ENCODE measurements around the gene TEX11. TPM values are rescaled to one million over a fixed set of nuclear protein-coding genes. Genes with fewer than 3 reads are reported as not detected.
"Not testable (repeated sequence)": the region's sequence is repeated elsewhere in the genome, so short reads cannot be mapped to it uniquely, and the experiment has no call there.

TEX11 gene
- total and polyA plus RNA-seq, 9 donors: not detected

- no peak for DNase-seq
- 61 to 71% (median 65%) methylated on average over 2 of the region's 2 CpGs for WGBS, 3 donors
- Histone ChIP-seq H3K27ac (no peak overlapping the region), H3K4me1 (ENCODE audit: insufficient read depth) (no peaks in the 10 kb centered on the region), H3K27me3 (no peaks in the 10 kb centered on the region), H3K4me3 (no peak overlapping the region), H3K36me3 (no peaks in the 10 kb centered on the region), H3K9me3 (no peaks in the 10 kb centered on the region)
- TF ChIP-seq EP300 (IDR thresholded peaks at IDR 0.05): no peak
- intact Hi-C loops (cut with DNase I): no loop called here
Observed at GRCh38 chrX:70720721-70721120, 187.8 kb downstream of the TEX11 start.

GRCh38 chrX:70711336-70711735 is 197.2 kb downstream of the TEX11 start:
- H3K27ac ChIP-seq; H3K36me3 ChIP-seq; intact Hi-C loops (cut with DNase I); H3K27me3 ChIP-seq; H3K4me3 ChIP-seq; H3K9me3 ChIP-seq; DNase-seq; H3K4me1 ChIP-seq (ENCODE audit: insufficient read depth): not testable (repeated sequence)
- WGBS, 3 donors: 38 to 59% (median 52%) methylated on average over 1 to 3 of the region's 3 CpGs

- 62 to 71% (median 63%) methylated on average over 3 of the region's 3 CpGs for WGBS, 3 donors
- no peak for DNase-seq
- Histone ChIP-seq H3K36me3 (no peaks in the 10 kb centered on the region), H3K9me3 (no peaks in the 10 kb centered on the region), H3K4me1 (ENCODE audit: insufficient read depth) (no peaks in the 10 kb centered on the region), H3K27ac (no peak overlapping the region), H3K4me3 (no peak overlapping the region), H3K27me3 (no peaks in the 10 kb centered on the region)
- no peak for TF ChIP-seq CTCF (IDR thresholded peaks at IDR 0.05)
- no peak for TF ChIP-seq POLR2A (IDR thresholded peaks at IDR 0.05)
- no peak for TF ChIP-seq EP300 (IDR thresholded peaks at IDR 0.05)
- intact Hi-C loops (cut with DNase I): no loop called here
Observed at GRCh38 chrX:70694339-70695122, 214.0 kb downstream of the TEX11 start.

- H3K27me3 ChIP-seq; H3K4me3 ChIP-seq; DNase-seq; intact Hi-C loops (cut with DNase I); H3K36me3 ChIP-seq; H3K27ac ChIP-seq; H3K4me1 ChIP-seq (ENCODE audit: insufficient read depth); H3K9me3 ChIP-seq: not testable (repeated sequence)
- 86 to 93% methylated on average over 23 to 33 of the region's 33 CpGs; no CpG with 5 or more reads in 1 of the 3 donors for WGBS, 3 donors
Observed at GRCh38 chrX:70679455-70679854, 229.1 kb downstream of the TEX11 start.

- H3K27me3 ChIP-seq: no peaks in the 10 kb centered on the region
- intact Hi-C loops (cut with DNase I): no loop called here
- WGBS, 3 donors: 56 to 72% (median 69%) methylated on average over 2 of the region's 2 CpGs
- no peaks in the 10 kb centered on the region for H3K36me3 ChIP-seq
- DNase-seq: no peak
- H3K27ac ChIP-seq: no peak overlapping the region
- H3K9me3 ChIP-seq: no peaks in the 10 kb centered on the region
- H3K4me1 ChIP-seq (ENCODE audit: insufficient read depth): no peaks in the 10 kb centered on the region
- TF ChIP-seq EP300 (IDR thresholded peaks at IDR 0.05) (no peak), CTCF (IDR thresholded peaks at IDR 0.05) (no peak), POLR2A (IDR thresholded peaks at IDR 0.05) (no peak)
- no peak overlapping the region for H3K4me3 ChIP-seq
Observed at GRCh38 chrX:70675284-70675683, 233.2 kb downstream of the TEX11 start.

GRCh38 chrX:70672326-70672725 is 236.2 kb downstream of the TEX11 start:
- Histone ChIP-seq H3K27me3 (no peaks in the 10 kb centered on the region), H3K27ac (no peak overlapping the region), H3K4me3 (no peak overlapping the region), H3K36me3 (no peaks in the 10 kb centered on the region), H3K4me1 (ENCODE audit: insufficient read depth) (no peaks in the 10 kb centered on the region), H3K9me3 (no peaks in the 10 kb centered on the region)
- 35 to 44% (median 37%) methylated on average over 3 of the region's 3 CpGs for WGBS, 3 donors
- intact Hi-C loops (cut with DNase I): no loop called here
- no peak for TF ChIP-seq EP300 (IDR thresholded peaks at IDR 0.05)
- TF ChIP-seq CTCF (IDR thresholded peaks at IDR 0.05): no peak
- TF ChIP-seq POLR2A (IDR thresholded peaks at IDR 0.05): no peak
- DNase-seq: no peak

Measured in ovary (tissue), 9 donors.